B cell (primary cell): ENCODE measurements around the gene MVB12A. TPM values are rescaled to one million over a fixed set of nuclear protein-coding genes. Genes with fewer than 3 reads are reported as not detected.

Experiments
- ATAC-seq: fragments of 200-7000 bp; cut with Tn5 transposase; one replicate; pipeline ENCODE4 v1.10.0; 2021; ENCODE audit warnings: low read depth, mild to moderate bottlenecking, moderate number of reproducible peaks, moderate library complexity
- CTCF ChIA-PET: fragments of 350-600 bp; sonication (Branson Sonifier 250); formaldehyde crosslinking; loops from one replicate; lab custom pipeline; 2021; ENCODE audit warnings: antibody characterized with exemption, inconsistent platforms; lab: Charles Lee
- POLR2A ChIA-PET: fragments of 350-600 bp; sonication (Branson Sonifier 250); formaldehyde crosslinking; loops from one replicate; lab custom pipeline; 2021; ENCODE audit warnings: antibody characterized with exemption; lab: Charles Lee
- DNase-seq: peaks from one replicate; pipeline ENCODE4 v3.0.0; 2013
- H2AFZ ChIP-seq: 2 replicates; pipeline ENCODE4 v1.6.1; 2012; ENCODE audit warnings: mild to moderate bottlenecking, low read depth, low read length; ENCODE audit not compliant: insufficient read depth, poor library complexity, severe bottlenecking
- H3K27ac ChIP-seq, 2 donors: 1 replicate in 1 of 2; 2 replicates in 1 of 2; pipeline ENCODE4 v1.5.1; 2012 to 2013; ENCODE audit warnings: low read length in 2 of 2, mild to moderate bottlenecking in 2 of 2, moderate library complexity in 1 of 2
- H3K27me3 ChIP-seq, 4 experiments: fragments of 200-600 bp in 1 of 4; sonication (generic) in 1 of 4; replicated peaks in 1 of 4; 1 replicate in 2 of 4; 2 replicates in 2 of 4; pipeline versions ENCODE4 v1.6.1 to v1.7.0; 2013 to 2016; ENCODE audit warnings: low read length in 3 of 4, mild to moderate bottlenecking in 2 of 4, mixed read lengths in 1 of 4, moderate library complexity in 1 of 4; ENCODE audit not compliant: insufficient read depth in 4 of 4, control insufficient read depth in 3 of 4; ENCODE audit errors: control extremely low read depth in 1 of 4
- H3K36me3 ChIP-seq, 2 experiments: replicated peaks in 1 of 2; 1 replicate in 1 of 2; 2 replicates in 1 of 2; pipeline versions ENCODE4 v1.6.1 to v1.7.1; 2013; ENCODE audit warnings: low read length in 1 of 2; ENCODE audit not compliant: insufficient read depth in 2 of 2, control insufficient read depth in 1 of 2; ENCODE audit errors: control extremely low read depth in 1 of 2, extremely low read depth in 1 of 2
- H3K4me1 ChIP-seq, 2 donors: fragments of 200-600 bp in 1 of 2; sonication (generic) in 1 of 2; 1 replicate in 1 of 2; 2 replicates in 1 of 2; pipeline versions ENCODE4 v1.5.1 to v1.6.1; 2013 to 2017; ENCODE audit warnings: low read length in 2 of 2; ENCODE audit not compliant: control insufficient read depth in 2 of 2, insufficient read depth in 2 of 2
- H3K4me2 ChIP-seq: replicated peaks from 2 replicates; pipeline ENCODE3; 2012; ENCODE audit warnings: mild to moderate bottlenecking, low read depth, low read length; ENCODE audit not compliant: poor library complexity, severe bottlenecking
- H3K4me3 ChIP-seq, 5 experiments: fragments of 200-600 bp in 1 of 5; sonication (generic) in 1 of 5; 1 replicate in 3 of 5; 2 replicates in 2 of 5; pipeline versions ENCODE4 v1.5.1 to v1.7.0; 2011 to 2016; ENCODE audit warnings: low read length in 4 of 5, mild to moderate bottlenecking in 4 of 5, low read depth in 2 of 5, control low read depth in 1 of 5, moderate library complexity in 1 of 5; ENCODE audit not compliant: insufficient read depth in 1 of 5; ENCODE audit errors: control extremely low read depth in 1 of 5, extremely low read depth in 1 of 5
- H3K79me2 ChIP-seq: fragments of 200-600 bp; sonication (generic); one replicate; pipeline ENCODE4 v1.6.0; 2016; ENCODE audit warnings: low read length; ENCODE audit not compliant: control insufficient read depth, insufficient read depth
- H3K9ac ChIP-seq: fragments of 200-600 bp; sonication (generic); 2 replicates; pipeline ENCODE4 v1.6.1; 2017; ENCODE audit warnings: mild to moderate bottlenecking, low read length, moderate library complexity
- H3K9me3 ChIP-seq, 3 donors: one replicate each; pipeline versions ENCODE4 v1.6.1 to v1.7.1; 2013; ENCODE audit warnings: low read length in 2 of 3; ENCODE audit not compliant: control insufficient read depth in 2 of 3, insufficient read depth in 1 of 3; ENCODE audit errors: control extremely low read depth in 1 of 3
- H4K20me1 ChIP-seq: 2 replicates; pipeline ENCODE4 v1.6.0; 2012; ENCODE audit warnings: mild to moderate bottlenecking, low read length; ENCODE audit not compliant: insufficient read depth, control insufficient read depth, poor library complexity, severe bottlenecking
- H3K27ac Mint-ChIP-seq: one replicate; pipeline ENCODE4 v1.8.0; 2021; ENCODE audit warnings: mixed read lengths
- H3K27me3 Mint-ChIP-seq: one replicate; pipeline ENCODE4 v1.8.0; 2021; ENCODE audit warnings: mixed read lengths
- H3K4me1 Mint-ChIP-seq: one replicate; pipeline ENCODE4 v1.8.0; 2021; ENCODE audit warnings: mixed read lengths
- H3K4me3 Mint-ChIP-seq: one replicate; pipeline ENCODE4 v1.8.0; 2021; ENCODE audit warnings: mixed read lengths
- H3K9me3 Mint-ChIP-seq: one replicate; pipeline ENCODE4 v1.8.0; 2022; ENCODE audit warnings: mixed read lengths; ENCODE audit not compliant: insufficient read depth
- CTCF ChIP-seq: fragments of 200-600 bp; IDR thresholded peaks from one replicate; pipeline ENCODE4 v1.8.0; 2022; ENCODE audit warnings: antibody characterized with exemption, mild to moderate bottlenecking
- EZH2 ChIP-seq: IDR thresholded peaks from 2 replicates; pipeline ENCODE4 v1.6.1; 2012; ENCODE audit warnings: borderline replicate concordance, low read depth, mild to moderate bottlenecking, moderate library complexity, low read length; ENCODE audit not compliant: insufficient read depth, poor library complexity, severe bottlenecking
- WGBS: methylation state at CpG from one replicate; pipeline ENCODE4 v1.1.5; 2013; ENCODE audit warnings: missing lambda C conversion rate; ENCODE audit not compliant: insufficient coverage; 5-methylcytosine and 5-hydroxymethylcytosine counted together
- intact Hi-C: fragments of 100-400 bp; cut with micrococcal nuclease; formaldehyde crosslinking; loops from one replicate; pipeline ENCODE4 v1.10.0; 2022
- polyA plus RNA-seq: library from polyadenylated mRNA; depleted of rRNA; stranded (reverse); fragments of >200 nt; gene quantifications from 2 replicates; pipeline ENCODE4 v1.2.3, GENCODE V29; 2012
- total RNA-seq, 2 donors: library from RNA; stranded (reverse); fragments of 120-200 nt in 1 of 2; gene quantifications; 1 replicate in 1 of 2; 2 replicates in 1 of 2; pipeline versions ENCODE4 v1.2.3 to v1.2.4, GENCODE V29; 2013 to 2022

The MVB12A gene
- total and polyA plus RNA-seq, 2 donors (not counting 1 experiment from before 2014, with no cell fraction given): 31.3 to 33.6 TPM

- ATAC-seq: no peak
- Mint-ChIP-seq H3K4me3 (no peak overlapping the region), H3K27me3 (peaks cover 12% of the 10 kb centered on the region), H3K4me1 (peaks cover 22% of the 10 kb centered on the region), H3K27ac (no peak overlapping the region), H3K9me3 (no peaks in the 10 kb centered on the region)
- Histone ChIP-seq H3K9me3 (peaks cover 0 to 14% (median 4%) of the 10 kb centered on the region in 3 donors), H3K79me2 (no peaks in the 10 kb centered on the region), H3K9ac (no peak overlapping the region), H3K4me2 (no peak overlapping the region), H3K36me3 (no peaks in the 10 kb centered on the region), H2AFZ (no peak overlapping the region), H3K4me3 (no peak overlapping the region), H3K27me3 (peaks cover 0 to 17% (median 5%) of the 10 kb centered on the region in 4 experiments), H3K27ac (no peak overlapping the region), H4K20me1 (no peaks in the 10 kb centered on the region), H3K4me1 (peaks cover 26 to 40% of the 10 kb centered on the region in 2 donors)
- TF ChIP-seq CTCF: no peak
- no peak for TF ChIP-seq EZH2
- POLR2A ChIA-PET: interaction anchor here (0.6 to 0.7 kb wide), 3 partner anchors 49 to 922 kb away, joined by 3 to 13 read pairs (median 5); no protein-coding TSS in a partner anchor
- intact Hi-C loops: no loop called here
- CTCF ChIA-PET: no interaction called here
- DNase-seq: no peak
- 100% methylated on average over 4 of the region's 5 CpGs for WGBS
Observed at GRCh38 chr19:17380426-17381138, 39.3 kb upstream of the MVB12A start.
